Measurements from ENCODE around the gene POLR2J2.
"Not testable (repeated sequence)": the region's sequence is repeated elsewhere in the genome, so short reads cannot be mapped to it uniquely, and the experiment has no call there.

Gene POLR2J2

GRCh38 chr7:102667523-102667922 is 3.9 kb downstream of the POLR2J2 start:
- not testable (repeated sequence) for DNase-seq

GRCh38 chr7:102666850-102667249 is 4.6 kb downstream of the POLR2J2 start:
- DNase-seq = not testable (repeated sequence)

GRCh38 chr7:102664765-102665164 is 6.7 kb downstream of the POLR2J2 start:
- DNase-seq = not testable (repeated sequence)

GRCh38 chr7:102649924-102650323 is 21.5 kb downstream of the POLR2J2 start, which contains the start of gene SPDYE2B:
TSS of gene SPDYE2B (plus strand) at chr7:102650319. CDS start at chr7:102652349, 2,030 bp downstream.
- DNase-seq = not testable (repeated sequence)

- DNase-seq = not testable (repeated sequence)
Observed at GRCh38 chr7:102647813-102648212, 23.6 kb downstream of the POLR2J2 start.

GRCh38 chr7:102643404-102643803 is 28.1 kb downstream of the POLR2J2 start:
- not testable (repeated sequence) for DNase-seq

- not testable (repeated sequence) for DNase-seq
Observed at GRCh38 chr7:102642691-102643090, 28.8 kb downstream of the POLR2J2 start, which contains the start of gene UPK3BL1. TSS of gene UPK3BL1 (minus strand) at chr7:102642791. CDS start at chr7:102642741, 50 bp downstream.

- DNase-seq = not testable (repeated sequence)
Observed at GRCh38 chr7:102638848-102639247, 32.6 kb downstream of the POLR2J2 start.

- DNase-seq = not testable (repeated sequence)
Observed at GRCh38 chr7:102636956-102637355, 34.5 kb downstream of the POLR2J2 start.

GRCh38 chr7:102635354-102635753 is 36.1 kb downstream of the POLR2J2 start:
- DNase-seq = not testable (repeated sequence)

- not testable (repeated sequence) for DNase-seq
Observed at GRCh38 chr7:102634299-102634698, 37.2 kb downstream of the POLR2J2 start.

GRCh38 chr7:102630622-102631021 is 40.8 kb downstream of the POLR2J2 start:
- DNase-seq = not testable (repeated sequence)

- not testable (repeated sequence) for DNase-seq
Observed at GRCh38 chr7:102627271-102627904, 44.1 kb downstream of the POLR2J2 start.

GRCh38 chr7:102618122-102618521 is 53.3 kb downstream of the POLR2J2 start:
- DNase-seq = not testable (repeated sequence)

GRCh38 chr7:102616507-102617125 is 54.8 kb downstream of the POLR2J2 start, which contains the start of gene RASA4:
TSS of gene RASA4 (minus strand) at chr7:102616756. CDS start at chr7:102616689, 67 bp downstream.
- not testable (repeated sequence) for DNase-seq

Data from NCI-H1105 (cell line).